GM12872 (cell line): ENCODE data around the gene MARF1.

Experiments used
- CTCF ChIP-seq: IDR thresholded peaks from 3 replicates; pipeline ENCODE4 v1.5.1; 2011; ENCODE audit warnings: low read depth, mild to moderate bottlenecking, low read length, moderate library complexity; ENCODE audit not compliant: insufficient read depth

MARF1 gene

DNA sequence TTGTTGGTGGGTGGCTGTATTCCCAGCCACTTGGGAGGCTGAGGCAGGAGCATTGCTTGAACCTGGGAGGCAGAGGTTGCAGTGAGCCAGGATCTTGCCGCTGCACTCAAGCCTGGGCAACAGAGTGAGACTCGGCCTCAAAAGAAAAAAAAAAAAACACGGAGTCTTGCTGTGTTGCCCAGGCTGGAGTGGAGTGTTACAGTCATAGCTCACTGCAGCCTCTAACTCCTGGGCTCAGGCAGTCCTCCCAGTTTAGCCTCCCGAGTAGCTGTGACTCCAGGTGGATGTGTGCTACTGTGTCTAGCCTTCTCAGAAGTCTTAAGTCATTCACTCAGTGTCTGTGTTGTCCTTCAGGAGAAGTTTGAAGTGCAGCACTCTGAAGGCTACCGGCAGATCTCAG is 34.5 kb upstream of the MARF1 start:
- TF ChIP-seq CTCF = no peak

- no peak for TF ChIP-seq CTCF
These were observed 33.6 kb upstream of the MARF1 start for GRCh38 chr16:15676506-15676905.

GRCh38 chr16:15674571-15674970 is 31.6 kb upstream of the MARF1 start:
- TF ChIP-seq CTCF = no peak

GRCh38 chr16:15672514-15673167 is 29.7 kb upstream of the MARF1 start:
- TF ChIP-seq CTCF = no peak

DNA sequence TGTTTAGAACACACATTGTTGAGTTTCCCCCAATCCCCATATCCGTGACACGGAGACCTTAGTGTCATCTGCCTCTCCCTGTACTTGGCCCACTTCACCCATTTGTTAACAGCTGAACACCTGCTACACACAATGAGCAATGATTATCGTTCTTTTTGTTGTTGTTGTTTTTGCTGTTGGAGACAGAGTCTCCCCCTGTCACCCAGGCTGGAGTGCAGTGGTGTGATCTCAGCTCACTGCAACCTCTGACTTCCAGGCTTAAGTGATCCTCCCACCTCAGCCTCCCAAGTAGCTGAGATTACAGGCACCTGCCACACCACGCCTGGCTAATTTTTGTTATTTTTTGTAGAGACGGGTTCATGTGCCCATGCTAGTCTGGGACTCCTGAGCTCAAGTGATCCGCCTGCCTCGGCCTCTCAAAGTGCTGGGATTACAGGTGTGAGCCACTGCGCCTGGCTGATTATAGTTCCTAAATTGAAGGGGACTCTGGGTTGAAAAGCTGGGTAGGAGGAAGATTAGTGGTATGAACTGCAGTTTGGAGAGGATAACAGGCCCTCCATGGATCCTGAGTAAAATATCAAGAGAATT is 28.7 kb upstream of the MARF1 start:
- TF ChIP-seq CTCF = no peak

DNA sequence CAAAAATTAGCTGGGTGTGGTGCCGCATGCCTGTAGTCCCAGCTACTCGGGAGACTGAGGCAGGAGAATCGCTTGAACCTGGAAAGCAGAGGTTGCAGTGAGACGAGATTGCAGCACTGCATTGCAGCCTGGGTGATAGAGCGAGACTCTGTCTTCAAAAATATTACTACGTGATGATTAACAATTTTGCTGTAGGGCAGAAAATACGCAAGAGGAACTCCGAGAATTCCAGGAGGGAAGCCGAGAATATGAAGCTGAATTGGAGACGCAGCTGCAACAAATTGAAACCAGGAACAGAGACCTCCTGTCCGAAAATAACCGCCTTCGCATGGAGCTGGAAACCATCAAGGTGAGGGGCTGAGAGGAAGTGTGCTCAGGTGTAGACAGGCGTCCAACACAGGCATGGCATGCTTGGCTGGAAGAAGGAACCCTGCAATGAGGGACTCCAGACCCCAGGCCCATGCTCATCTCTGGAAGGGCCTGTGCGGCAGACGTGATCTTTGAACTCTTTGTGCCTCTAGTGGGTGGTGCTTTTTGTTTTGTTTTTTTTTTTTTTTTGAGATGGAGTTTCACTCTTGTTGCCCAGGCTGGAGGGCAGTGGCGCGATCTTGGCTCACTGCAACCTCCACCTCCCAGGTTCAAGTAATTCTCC is 24.3 kb upstream of the MARF1 start:
- TF ChIP-seq CTCF = no peak

- TF ChIP-seq CTCF = no peak
These were observed 22.2 kb upstream of the MARF1 start for GRCh38 chr16:15665107-15665506.
